Colonic mucosa (tissue), 4 donors: Measurements from ENCODE around the gene CNTFR. TPM values are rescaled to one million over a fixed set of nuclear protein-coding genes. Genes with fewer than 3 reads are reported as not detected.

Source experiments
- DNase-seq: peaks from one replicate; pipeline ENCODE4 v3.0.0-alpha.2; 2020
- H3K27ac ChIP-seq: fragments of 200-600 bp; one replicate; pipeline ENCODE4 v1.8.0; 2021
- H3K27me3 ChIP-seq: fragments of 200-600 bp; one replicate; pipeline ENCODE4 v1.8.0; 2021
- H3K36me3 ChIP-seq: fragments of 200-600 bp; one replicate; pipeline ENCODE4 v1.8.0; 2021
- H3K4me1 ChIP-seq: fragments of 200-600 bp; one replicate; pipeline ENCODE4 v1.8.0; 2021; ENCODE audit warnings: mild to moderate bottlenecking
- H3K4me3 ChIP-seq: fragments of 200-600 bp; one replicate; pipeline ENCODE4 v1.8.0; 2021
- H3K9ac ChIP-seq, 2 donors: one replicate each; pipeline ENCODE4 v1.7.0; 2013; ENCODE audit warnings: control low read depth in 2 of 2, low read depth in 2 of 2, low read length in 2 of 2
- H3K9me3 ChIP-seq: fragments of 200-600 bp; one replicate; pipeline ENCODE4 v1.8.0; 2021
- intact Hi-C: fragments of 100-400 bp; cut with DNase I; formaldehyde crosslinking; loops from one replicate; pipeline ENCODE4 v1.14.1; 2022
- total RNA-seq, 2 donors: library from RNA; stranded (reverse); fragmentation: NEBNext Ultra II Directional in 1 of 2; extraction: Animal tissue kit (Norgen Biotek cat#: 25700) in 1 of 2; gene quantifications; one replicate each; pipeline ENCODE4 v1.2.1, GENCODE V29; 2021
- TF ChIP-seq, protein P1 (sequence below): fragments of 200-600 bp; IDR thresholded peaks from one replicate; pipeline ENCODE4 v1.8.0; 2022; ENCODE audit warnings: antibody characterized with exemption, mild to moderate bottlenecking
- donor health status: healthy.
- donor health status: DM: no; HTN: no; CAD: no.
- donor health status: DM: no; HTN: no; CAD: no.

Gene CNTFR
- total RNA-seq, 2 donors from 2014 or later: 1.8 to 1.9 TPM

DNA sequence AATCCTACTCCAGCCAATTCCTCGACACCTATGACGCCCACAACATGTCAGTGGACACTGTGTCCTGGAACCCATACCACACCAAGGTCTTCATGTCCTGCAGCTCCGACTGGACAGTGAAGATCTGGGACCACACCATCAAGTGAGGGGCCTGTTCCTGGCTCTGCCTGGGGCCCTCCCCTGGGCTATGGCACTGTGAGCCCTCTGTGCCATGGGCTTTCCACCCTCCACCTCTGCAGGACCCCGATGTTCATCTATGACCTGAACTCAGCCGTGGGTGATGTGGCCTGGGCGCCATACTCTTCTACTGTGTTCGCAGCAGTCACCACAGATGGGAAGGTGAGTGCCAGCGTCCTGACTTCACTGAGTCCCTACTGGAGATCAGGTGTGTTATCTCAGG lies 75.1 kb downstream of the CNTFR start:
- TF ChIP-seq, protein P1, sequence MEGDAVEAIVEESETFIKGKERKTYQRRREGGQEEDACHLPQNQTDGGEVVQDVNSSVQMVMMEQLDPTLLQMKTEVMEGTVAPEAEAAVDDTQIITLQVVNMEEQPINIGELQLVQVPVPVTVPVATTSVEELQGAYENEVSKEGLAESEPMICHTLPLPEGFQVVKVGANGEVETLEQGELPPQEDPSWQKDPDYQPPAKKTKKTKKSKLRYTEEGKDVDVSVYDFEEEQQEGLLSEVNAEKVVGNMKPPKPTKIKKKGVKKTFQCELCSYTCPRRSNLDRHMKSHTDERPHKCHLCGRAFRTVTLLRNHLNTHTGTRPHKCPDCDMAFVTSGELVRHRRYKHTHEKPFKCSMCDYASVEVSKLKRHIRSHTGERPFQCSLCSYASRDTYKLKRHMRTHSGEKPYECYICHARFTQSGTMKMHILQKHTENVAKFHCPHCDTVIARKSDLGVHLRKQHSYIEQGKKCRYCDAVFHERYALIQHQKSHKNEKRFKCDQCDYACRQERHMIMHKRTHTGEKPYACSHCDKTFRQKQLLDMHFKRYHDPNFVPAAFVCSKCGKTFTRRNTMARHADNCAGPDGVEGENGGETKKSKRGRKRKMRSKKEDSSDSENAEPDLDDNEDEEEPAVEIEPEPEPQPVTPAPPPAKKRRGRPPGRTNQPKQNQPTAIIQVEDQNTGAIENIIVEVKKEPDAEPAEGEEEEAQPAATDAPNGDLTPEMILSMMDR: no peak
- no peaks in the 10 kb centered on the region for H3K9me3 ChIP-seq
- H3K4me1 ChIP-seq: no peaks in the 10 kb centered on the region
- no peak overlapping the region for H3K27ac ChIP-seq
- no peak overlapping the region for H3K4me3 ChIP-seq
- H3K36me3 ChIP-seq: no peaks in the 10 kb centered on the region
- no peaks in the 10 kb centered on the region for H3K27me3 ChIP-seq
- intact Hi-C loops: no loop called here
- no peak for DNase-seq
- H3K9ac ChIP-seq: no peak overlapping the region

GRCh38 chr9:34513567-34514214 lies 75.8 kb downstream of the CNTFR start:
- Histone ChIP-seq H3K4me3 (no peak overlapping the region), H3K27ac (no peak overlapping the region), H3K9me3 (no peaks in the 10 kb centered on the region), H3K4me1 (no peaks in the 10 kb centered on the region), H3K9ac (no peak overlapping the region), H3K27me3 (no peaks in the 10 kb centered on the region), H3K36me3 (no peaks in the 10 kb centered on the region)
- intact Hi-C loops: no loop called here
- DNase-seq: no peak
- TF ChIP-seq, protein P1: no peak

- TF ChIP-seq, protein P1: no peak
- no peak overlapping the region for H3K4me3 ChIP-seq
- no peaks in the 10 kb centered on the region for H3K27me3 ChIP-seq
- no peaks in the 10 kb centered on the region for H3K4me1 ChIP-seq
- H3K36me3 ChIP-seq: no peaks in the 10 kb centered on the region
- intact Hi-C loops: no loop called here
- no peak overlapping the region for H3K27ac ChIP-seq
- H3K9ac ChIP-seq: no peak overlapping the region
- no peaks in the 10 kb centered on the region for H3K9me3 ChIP-seq
- no peak for DNase-seq
Observed at GRCh38 chr9:34512131-34513078, 77.1 kb downstream of the CNTFR start.

- Histone ChIP-seq H3K27me3 (no peaks in the 10 kb centered on the region), H3K4me3 (no peak overlapping the region), H3K9ac (no peak overlapping the region), H3K9me3 (no peaks in the 10 kb centered on the region), H3K27ac (no peak overlapping the region), H3K36me3 (no peaks in the 10 kb centered on the region), H3K4me1 (no peaks in the 10 kb centered on the region)
- intact Hi-C loops: no loop called here
- TF ChIP-seq, protein P1: no peak
- DNase-seq: no peak
Observed at GRCh38 chr9:34510497-34511468, 78.7 kb downstream of the CNTFR start.

GRCh38 chr9:34508951-34509350 lies 80.6 kb downstream of the CNTFR start:
- DNase-seq: no peak
- H3K4me1 ChIP-seq: no peaks in the 10 kb centered on the region
- intact Hi-C loops: no loop called here

More at GRCh38 chr9:34508951-34509350, 80.6 kb downstream of the CNTFR start:
- TF ChIP-seq, protein P1: no peak
- no peaks in the 10 kb centered on the region for H3K9me3 ChIP-seq
- no peak overlapping the region for H3K4me3 ChIP-seq
- no peak overlapping the region for H3K9ac ChIP-seq
- H3K27ac ChIP-seq: no peak overlapping the region
- no peaks in the 10 kb centered on the region for H3K27me3 ChIP-seq
- H3K36me3 ChIP-seq: no peaks in the 10 kb centered on the region
